HepG2 (cell line): ENCODE results near the gene RASSF4.

Source experiments
- HOXA7 ChIP-seq: sonication (generic); formaldehyde crosslinking; IDR thresholded peaks from 2 replicates; pipeline ENCODE4 v1.8.1; 2022; ENCODE audit warnings: mild to moderate bottlenecking, missing genetic modification reagents, moderate library complexity
- SRSF1 ChIP-seq: fragments of 200-400 bp; formaldehyde crosslinking; optimal IDR thresholded peaks from 2 replicates; pipeline ENCODE3; 2017; ENCODE audit warnings: mild to moderate bottlenecking, low read depth, low read length, moderate library complexity

- TF ChIP-seq SRSF1 (no peak), HOXA7 (no peak)
Measured at GRCh38 chr10:44990965-44991364, 31.4 kb downstream of the RASSF4 start.
